Fibroblast of villous mesenchyme (primary cell): ENCODE data around the gene DISP1. TPM values are rescaled to one million over a fixed set of nuclear protein-coding genes. Genes with fewer than 3 reads are reported as not detected.
A peak's percentile ranks its signal among the peaks of the same experiment; 100 is the strongest.
"Not testable (repeated sequence)": the region's sequence is repeated elsewhere in the genome, so short reads cannot be mapped to it uniquely, and the experiment has no call there.

Source experiments
- DNase-seq: peaks from one replicate; pipeline ENCODE4 v3.0.0-alpha.2; 2010; ENCODE audit warnings: low read depth
- H3K4me3 ChIP-seq: 2 replicates; pipeline ENCODE4 v1.5.1; 2011; ENCODE audit warnings: low read depth, mild to moderate bottlenecking, low read length
- total RNA-seq: library from RNA; depleted of rRNA; stranded (reverse); fragments of >200 nt; gene quantifications from 2 replicates; pipeline ENCODE4 v1.2.3, GENCODE V29; 2012
- TF ChIP-seq, protein P1 (sequence below): IDR thresholded peaks from 2 replicates; pipeline ENCODE4 v1.5.1; 2012; ENCODE audit warnings: low read depth, mild to moderate bottlenecking, low read length; ENCODE audit not compliant: insufficient read depth

DISP1 gene
- total RNA-seq, 1 donor = 3.5 TPM

- TF ChIP-seq, protein P1, sequence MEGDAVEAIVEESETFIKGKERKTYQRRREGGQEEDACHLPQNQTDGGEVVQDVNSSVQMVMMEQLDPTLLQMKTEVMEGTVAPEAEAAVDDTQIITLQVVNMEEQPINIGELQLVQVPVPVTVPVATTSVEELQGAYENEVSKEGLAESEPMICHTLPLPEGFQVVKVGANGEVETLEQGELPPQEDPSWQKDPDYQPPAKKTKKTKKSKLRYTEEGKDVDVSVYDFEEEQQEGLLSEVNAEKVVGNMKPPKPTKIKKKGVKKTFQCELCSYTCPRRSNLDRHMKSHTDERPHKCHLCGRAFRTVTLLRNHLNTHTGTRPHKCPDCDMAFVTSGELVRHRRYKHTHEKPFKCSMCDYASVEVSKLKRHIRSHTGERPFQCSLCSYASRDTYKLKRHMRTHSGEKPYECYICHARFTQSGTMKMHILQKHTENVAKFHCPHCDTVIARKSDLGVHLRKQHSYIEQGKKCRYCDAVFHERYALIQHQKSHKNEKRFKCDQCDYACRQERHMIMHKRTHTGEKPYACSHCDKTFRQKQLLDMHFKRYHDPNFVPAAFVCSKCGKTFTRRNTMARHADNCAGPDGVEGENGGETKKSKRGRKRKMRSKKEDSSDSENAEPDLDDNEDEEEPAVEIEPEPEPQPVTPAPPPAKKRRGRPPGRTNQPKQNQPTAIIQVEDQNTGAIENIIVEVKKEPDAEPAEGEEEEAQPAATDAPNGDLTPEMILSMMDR = no peak
- peak; percentile 34 for DNase-seq
Measured at GRCh38 chr1:222843469-222844410, 28.9 kb downstream of the DISP1 start.

DNA sequence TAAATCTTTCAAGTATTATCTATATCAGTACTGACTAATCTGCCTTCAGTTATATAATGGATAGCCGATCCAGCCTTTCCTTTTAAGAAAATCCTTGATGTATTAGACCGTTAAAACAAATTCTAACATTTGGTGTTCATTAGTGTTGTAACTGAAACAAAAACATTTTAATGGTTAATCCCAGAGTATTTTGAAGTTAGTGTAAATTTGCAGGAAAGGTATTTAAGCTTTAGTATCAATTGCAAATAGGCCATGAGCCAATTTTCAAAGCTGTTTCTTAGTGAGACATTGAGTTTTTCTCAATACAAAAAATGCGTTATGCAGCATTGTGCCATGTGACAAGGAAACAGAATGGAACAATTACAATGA lies 29.6 kb downstream of the DISP1 start:
- DNase-seq = no peak
- H3K4me3 ChIP-seq = no peak overlapping the region
- TF ChIP-seq, protein P1 = no peak

More at GRCh38 chr1:222843469-222844410, 28.9 kb downstream of the DISP1 start:
- no peak overlapping the region for H3K4me3 ChIP-seq

DNA sequence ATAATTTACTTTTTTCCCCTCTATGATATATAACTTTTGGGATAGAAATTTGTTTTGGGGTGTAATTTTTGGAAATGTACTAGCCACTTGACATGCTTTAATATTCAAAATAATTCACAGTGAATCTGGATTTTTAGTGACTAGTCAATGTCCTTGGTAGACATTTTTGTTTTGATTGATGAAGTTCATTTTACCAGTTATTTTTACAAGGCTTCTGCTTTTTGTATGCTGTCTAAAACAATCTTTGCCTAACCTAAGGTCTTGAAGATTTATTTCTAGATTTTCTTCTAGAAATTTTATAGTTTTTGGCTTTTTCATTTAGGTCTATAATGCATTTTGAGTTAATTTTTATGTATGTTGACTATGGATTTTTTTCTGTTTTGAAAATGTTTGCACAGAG lies 30.9 kb downstream of the DISP1 start:
- DNase-seq = no peak
- no peak overlapping the region for H3K4me3 ChIP-seq
- TF ChIP-seq, protein P1 = no peak

GRCh38 chr1:222850550-222850949 lies 35.7 kb downstream of the DISP1 start:
- H3K4me3 ChIP-seq, DNase-seq: not testable (repeated sequence)

GRCh38 chr1:222852326-222852725 lies 37.5 kb downstream of the DISP1 start:
- TF ChIP-seq, protein P1 = no peak
- no peak overlapping the region for H3K4me3 ChIP-seq
- DNase-seq = no peak

GRCh38 chr1:222861062-222861461 lies 46.2 kb downstream of the DISP1 start:
- TF ChIP-seq, protein P1 = no peak
- H3K4me3 ChIP-seq = no peak overlapping the region
- DNase-seq = no peak

Other genes starting within 250 kb of the DISP1 start
- gene TAF1A, start 225.1 kb upstream of the DISP1 start, total RNA-seq = 7.1 and 15.5 TPM in 2 replicates
- 44.5 and 54.0 TPM in 2 replicates for gene MIA3, start 196.9 kb upstream of the DISP1 start, total RNA-seq
- gene AIDA, start 102.5 kb upstream of the DISP1 start, total RNA-seq = 39.3 and 48.4 TPM in 2 replicates
- 72.2 and 92.0 TPM in 2 replicates for gene BROX, start 102.5 kb upstream of the DISP1 start, total RNA-seq
- not detected in 2 replicates for gene FAM177B, start 77.8 kb upstream of the DISP1 start, total RNA-seq